OCI-LY3 (cell line): ENCODE measurements around the gene INTS1.
A peak's percentile ranks its signal among the peaks of the same experiment; 100 is the strongest.

Source experiments
- H2AFZ ChIP-seq: fragments of 200-600, 300-600 bp; shearing (Covaris generic); 2 replicates; pipeline ENCODE4 v1.6.0; 2014; ENCODE audit warnings: antibody characterized with exemption, low read depth, low read length
- H3K27ac ChIP-seq: fragments of 200-600, 300-600 bp; sonication (generic); 2 replicates; pipeline ENCODE4 v1.5.1; 2014; ENCODE audit warnings: mild to moderate bottlenecking, low read length, moderate library complexity, mixed read lengths
- H3K27me3 ChIP-seq: fragments of 200-600, 300-600 bp; sonication (generic); 2 replicates; pipeline ENCODE4 v1.6.1; 2014; ENCODE audit warnings: low read depth, low read length, mixed read lengths
- H3K36me3 ChIP-seq: fragments of 200-600, 300-600 bp; sonication (generic); replicated peaks from 2 replicates; pipeline ENCODE3; 2014; ENCODE audit warnings: low read depth, low read length, mixed read lengths
- H3K4me1 ChIP-seq: fragments of 300-600, 200-600 bp; sonication (generic); 2 replicates; pipeline ENCODE4 v1.6.1; 2014; ENCODE audit warnings: low read length, mixed read lengths
- H3K4me2 ChIP-seq: fragments of 200-600, 300-600 bp; sonication (generic); 2 replicates; pipeline ENCODE4 v1.6.1; 2014; ENCODE audit warnings: low read length, mixed read lengths
- H3K4me3 ChIP-seq: fragments of 300-600, 200-600 bp; sonication (generic); 2 replicates; pipeline ENCODE4 v1.5.1; 2014; ENCODE audit warnings: antibody characterized with exemption, mild to moderate bottlenecking, low read length, moderate library complexity
- H3K79me2 ChIP-seq: fragments of 300-600, 200-600 bp; shearing (Covaris generic); 2 replicates; pipeline ENCODE4 v1.6.1; 2014; ENCODE audit warnings: mild to moderate bottlenecking, low read length, mixed read lengths
- H3K9ac ChIP-seq: fragments of 300-600, 200-600 bp; shearing (Covaris generic); 2 replicates; pipeline ENCODE4 v1.6.0; 2014; ENCODE audit warnings: mild to moderate bottlenecking, low read length, moderate library complexity
- H3K9me3 ChIP-seq: fragments of 200-600, 300-600 bp; shearing (Covaris generic); 2 replicates; pipeline ENCODE4 v1.6.1; 2014; ENCODE audit warnings: low read length, mixed read lengths; ENCODE audit not compliant: insufficient read depth
- H4K20me1 ChIP-seq: fragments of 200-600, 300-600 bp; sonication (generic); 2 replicates; pipeline ENCODE4 v1.6.1; 2016; ENCODE audit warnings: low read length, mixed read lengths; ENCODE audit not compliant: insufficient read depth
- CTCF ChIP-seq: fragments of 200-600, 300-600 bp; sonication (generic); IDR thresholded peaks from 2 replicates; pipeline ENCODE4 v1.5.1; 2014; ENCODE audit warnings: antibody characterized with exemption, low read length, low read depth
- EZH2phosphoT487 ChIP-seq: fragments of 200-600 bp; shearing (Covaris generic); IDR thresholded peaks from 2 replicates; pipeline ENCODE4 v1.6.1; 2018; ENCODE audit warnings: antibody characterized with exemption, mixed run types, low read depth

The INTS1 gene

GRCh38 chr7:1457059-1457948 is 46.9 kb downstream of the INTS1 start:
- Histone ChIP-seq H3K79me2 (no peaks in the 10 kb centered on the region), H3K27ac (no peak overlapping the region), H3K27me3 (no peaks in the 10 kb centered on the region), H3K4me3 (no peak overlapping the region), H3K9ac (no peak overlapping the region), H3K36me3 (no peaks in the 10 kb centered on the region), H3K4me2 (no peak overlapping the region), H3K4me1 (no peaks in the 10 kb centered on the region), H3K9me3 (no peaks in the 10 kb centered on the region), H4K20me1 (no peaks in the 10 kb centered on the region), H2AFZ (no peak overlapping the region)
- no peak for TF ChIP-seq EZH2phosphoT487
- TF ChIP-seq CTCF = no peak

GRCh38 chr7:1455955-1456354 is 48.2 kb downstream of the INTS1 start:
- no peaks in the 10 kb centered on the region for H4K20me1 ChIP-seq
- no peaks in the 10 kb centered on the region for H3K4me1 ChIP-seq
- no peaks in the 10 kb centered on the region for H3K36me3 ChIP-seq
- no peak overlapping the region for H3K4me3 ChIP-seq
- H3K9me3 ChIP-seq = no peaks in the 10 kb centered on the region
- no peak for TF ChIP-seq EZH2phosphoT487
- TF ChIP-seq CTCF = no peak
- H2AFZ ChIP-seq = no peak overlapping the region
- no peak overlapping the region for H3K9ac ChIP-seq
- no peaks in the 10 kb centered on the region for H3K79me2 ChIP-seq
- H3K27ac ChIP-seq = no peak overlapping the region
- no peak overlapping the region for H3K4me2 ChIP-seq
- H3K27me3 ChIP-seq = no peaks in the 10 kb centered on the region

DNA sequence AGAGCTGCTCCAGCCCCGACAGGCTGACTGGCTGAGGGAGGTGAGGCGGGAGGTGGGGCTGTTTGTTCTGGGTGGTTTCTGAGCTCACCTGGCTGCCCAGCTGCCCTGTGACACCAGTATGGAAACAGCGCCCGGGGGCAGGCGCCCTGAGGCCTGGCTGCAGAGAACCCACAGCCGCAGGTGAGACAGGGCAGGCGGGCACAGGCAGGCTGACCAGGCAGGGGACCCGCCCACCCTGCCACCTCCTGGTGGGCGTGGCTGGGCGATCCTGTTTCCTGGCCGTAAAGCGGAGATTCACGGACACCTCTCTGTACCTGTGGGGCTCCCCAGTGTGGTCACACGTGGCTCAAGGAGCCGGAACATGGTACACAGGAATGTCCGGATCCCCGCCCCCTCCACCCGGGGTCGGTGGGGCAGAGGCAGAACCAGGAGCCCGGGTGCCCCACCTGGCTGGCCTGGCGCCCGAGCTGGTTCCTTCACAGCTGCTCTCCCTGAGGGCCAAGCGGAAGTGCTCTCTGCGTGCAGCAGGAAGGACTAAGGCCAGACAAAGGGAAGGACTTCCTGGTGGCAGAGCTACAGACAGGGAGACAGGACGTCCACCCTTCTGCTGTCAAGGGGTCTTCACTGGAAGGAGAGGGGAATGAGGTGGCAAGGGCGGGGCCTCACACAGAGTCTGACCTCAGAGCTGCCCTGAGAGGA is 48.8 kb downstream of the INTS1 start:
- H3K9me3 ChIP-seq = no peaks in the 10 kb centered on the region
- H2AFZ ChIP-seq = 0 out of 2 replicates have a peak overlapping the region, but pooled peaks have one; percentile 23
- no peaks in the 10 kb centered on the region for H4K20me1 ChIP-seq
- H3K9ac ChIP-seq = no peak overlapping the region
- no peaks in the 10 kb centered on the region for H3K79me2 ChIP-seq
- no peak overlapping the region for H3K27ac ChIP-seq
- H3K4me1 ChIP-seq = no peaks in the 10 kb centered on the region
- H3K36me3 ChIP-seq = no peaks in the 10 kb centered on the region
- no peak overlapping the region for H3K4me3 ChIP-seq
- H3K4me2 ChIP-seq = peak overlapping the region; percentile 36; the same call in 1 of the 2 replicates
- H3K27me3 ChIP-seq = no peaks in the 10 kb centered on the region
- no peak for TF ChIP-seq CTCF
- no peak for TF ChIP-seq EZH2phosphoT487

DNA sequence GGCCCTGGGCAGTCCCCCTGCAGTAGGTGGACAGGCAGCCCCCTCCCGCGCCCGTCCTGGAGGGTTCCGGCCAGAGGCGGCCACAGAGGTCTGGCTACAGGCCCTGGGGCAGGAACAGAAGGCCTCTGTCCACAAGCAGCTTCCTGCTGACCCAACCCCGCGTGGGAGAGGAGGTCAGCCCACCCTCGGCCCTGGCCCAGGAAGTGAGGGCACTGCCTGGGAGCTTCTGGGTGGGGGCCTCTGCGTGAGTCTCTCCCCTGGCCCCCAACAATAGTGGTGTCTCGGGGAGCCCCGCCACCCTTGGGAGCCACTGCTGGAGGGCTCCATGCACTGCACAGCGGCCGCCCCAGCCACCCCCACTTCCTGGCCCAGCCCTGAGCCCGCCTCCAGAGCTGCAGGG is 49.6 kb downstream of the INTS1 start:
- Histone ChIP-seq H2AFZ (no peak overlapping the region), H3K4me2 (no peak overlapping the region), H3K79me2 (no peaks in the 10 kb centered on the region), H4K20me1 (no peaks in the 10 kb centered on the region), H3K27ac (no peak overlapping the region), H3K4me3 (no peak overlapping the region), H3K9me3 (no peaks in the 10 kb centered on the region), H3K9ac (no peak overlapping the region), H3K36me3 (no peaks in the 10 kb centered on the region), H3K4me1 (no peaks in the 10 kb centered on the region), H3K27me3 (no peaks in the 10 kb centered on the region)
- TF ChIP-seq EZH2phosphoT487 = no peak
- TF ChIP-seq CTCF = no peak
